Osteocyte (in vitro differentiated cells): ENCODE results near the gene PTPRB. TPM values are rescaled to one million over a fixed set of nuclear protein-coding genes. Genes with fewer than 3 reads are reported as not detected.

ENCODE experiments used
- DNase-seq: peaks from one replicate; pipeline ENCODE4 v3.0.0; 2021; ENCODE audit warnings: mixed read lengths; ENCODE audit not compliant: unreplicated experiment; ENCODE audit errors: extremely low spot score
- H3K27ac Mint-ChIP-seq: one replicate; pipeline ENCODE4 v1.8.0; 2021; ENCODE audit warnings: mild to moderate bottlenecking, mixed read lengths; ENCODE audit not compliant: unreplicated experiment
- H3K27me3 Mint-ChIP-seq: one replicate; pipeline ENCODE4 v1.8.0; 2021; ENCODE audit warnings: mixed read lengths; ENCODE audit not compliant: unreplicated experiment
- H3K36me3 Mint-ChIP-seq: one replicate; pipeline ENCODE4 v1.8.0; 2021; ENCODE audit warnings: mixed read lengths; ENCODE audit not compliant: unreplicated experiment
- H3K4me1 Mint-ChIP-seq: one replicate; pipeline ENCODE4 v1.8.0; 2021; ENCODE audit warnings: mixed read lengths; ENCODE audit not compliant: unreplicated experiment
- H3K4me3 Mint-ChIP-seq: one replicate; pipeline ENCODE4 v1.8.0; 2021; ENCODE audit warnings: mild to moderate bottlenecking, moderate library complexity, mixed read lengths; ENCODE audit not compliant: unreplicated experiment
- H3K9me3 Mint-ChIP-seq: one replicate; pipeline ENCODE4 v1.8.0; 2021; ENCODE audit warnings: mixed read lengths; ENCODE audit not compliant: unreplicated experiment
- CTCF ChIP-seq: fragments of 200-600 bp; sonication (generic); IDR thresholded peaks from 2 replicates; pipeline ENCODE4 v1.5.0; 2021; ENCODE audit warnings: antibody characterized with exemption, mild to moderate bottlenecking, moderate library complexity
- total RNA-seq: library from RNA; stranded (reverse); gene quantifications from 2 replicates; pipeline ENCODE4 v1.2.1, GENCODE V29; 2021

The PTPRB gene
- total RNA-seq, 1 donor from 2014 or later = 0.05 TPM

- no peaks in the 10 kb centered on the region for H3K4me1 Mint-ChIP-seq
- no peak overlapping the region for H3K4me3 Mint-ChIP-seq
- no peaks in the 10 kb centered on the region for H3K36me3 Mint-ChIP-seq
- DNase-seq = no peak
- H3K9me3 Mint-ChIP-seq = no peaks in the 10 kb centered on the region
- TF ChIP-seq CTCF = no peak
- no peak overlapping the region for H3K27ac Mint-ChIP-seq
- H3K27me3 Mint-ChIP-seq = peaks cover 24% of the 10 kb centered on the region
Observed at GRCh38 chr12:70619471-70620152, 17.6 kb downstream of the PTPRB start.

GRCh38 chr12:70618371-70618770, 18.9 kb downstream of the PTPRB start:
- Mint-ChIP-seq H3K36me3 (no peaks in the 10 kb centered on the region), H3K27ac (no peak overlapping the region), H3K27me3 (peaks cover 20% of the 10 kb centered on the region), H3K4me1 (no peaks in the 10 kb centered on the region), H3K9me3 (no peaks in the 10 kb centered on the region), H3K4me3 (no peak overlapping the region)
- DNase-seq = no peak
- TF ChIP-seq CTCF = no peak

- H3K4me3 Mint-ChIP-seq = no peak overlapping the region
- H3K9me3 Mint-ChIP-seq = no peaks in the 10 kb centered on the region
- no peak overlapping the region for H3K27ac Mint-ChIP-seq
- TF ChIP-seq CTCF = no peak
- H3K36me3 Mint-ChIP-seq = no peaks in the 10 kb centered on the region
- DNase-seq = no peak
- peaks cover 14% of the 10 kb centered on the region for H3K27me3 Mint-ChIP-seq
- no peaks in the 10 kb centered on the region for H3K4me1 Mint-ChIP-seq
Observed at GRCh38 chr12:70617450-70617849, 19.8 kb downstream of the PTPRB start.

GRCh38 chr12:70615174-70615866, 21.9 kb downstream of the PTPRB start:
- Mint-ChIP-seq H3K36me3 (no peaks in the 10 kb centered on the region), H3K27ac (no peak overlapping the region), H3K27me3 (peaks cover 26% of the 10 kb centered on the region), H3K4me1 (peaks cover under 1% of the 10 kb centered on the region), H3K9me3 (no peaks in the 10 kb centered on the region), H3K4me3 (no peak overlapping the region)
- TF ChIP-seq CTCF = no peak
- DNase-seq = no peak

GRCh38 chr12:70609739-70610491, 27.3 kb downstream of the PTPRB start:
- Mint-ChIP-seq H3K27me3 (peaks cover 59% of the 10 kb centered on the region), H3K4me1 (peaks cover 8% of the 10 kb centered on the region), H3K4me3 (peak overlapping the region; percentile 74), H3K9me3 (peaks cover 8% of the 10 kb centered on the region), H3K36me3 (no peaks in the 10 kb centered on the region), H3K27ac (no peak overlapping the region)
- no peak for TF ChIP-seq CTCF
- DNase-seq = no peak
